Mesendoderm (in vitro differentiated cells): ENCODE measurements around the gene SCUBE1.

Experiments used
- DNase-seq: peaks from one replicate; pipeline ENCODE4 v3.0.0; 2013
- H2AK5ac ChIP-seq: 2 replicates; pipeline ENCODE4 v1.6.1; 2013; ENCODE audit warnings: low read length, inconsistent platforms
- H2BK120ac ChIP-seq: 2 replicates; pipeline ENCODE4 v1.6.1; 2013; ENCODE audit warnings: low read depth, mild to moderate bottlenecking, low read length, moderate library complexity, mixed read lengths
- H2BK15ac ChIP-seq: replicated peaks from 2 replicates; pipeline ENCODE4 v1.6.1; 2013; ENCODE audit warnings: low read depth, mild to moderate bottlenecking, moderate library complexity
- H2BK5ac ChIP-seq: 2 replicates; pipeline ENCODE4 v1.6.1; 2013; ENCODE audit warnings: low read length, inconsistent platforms
- H3K18ac ChIP-seq: 2 replicates; pipeline ENCODE4 v1.6.1; 2013; ENCODE audit warnings: mild to moderate bottlenecking, low read length, mixed read lengths
- H3K23ac ChIP-seq: one replicate; pipeline ENCODE4 v1.6.1; 2013; ENCODE audit warnings: low read length
- H3K27ac ChIP-seq: 2 replicates; pipeline ENCODE4 v1.5.1; 2013; ENCODE audit warnings: low read depth, mild to moderate bottlenecking, inconsistent platforms, low read length, moderate library complexity
- H3K27me3 ChIP-seq: 2 replicates; pipeline ENCODE4 v1.6.1; 2013; ENCODE audit warnings: low read length, control low read depth, mild to moderate bottlenecking, inconsistent platforms; ENCODE audit not compliant: insufficient read depth, poor library complexity
- H3K36me3 ChIP-seq: 2 replicates; pipeline ENCODE4 v1.6.1; 2013; ENCODE audit warnings: low read length, inconsistent platforms; ENCODE audit not compliant: control insufficient read depth, insufficient read depth
- H3K4ac ChIP-seq: one replicate; pipeline ENCODE4 v1.6.1; 2013; ENCODE audit warnings: low read depth, mild to moderate bottlenecking, low read length, moderate library complexity
- H3K4me1 ChIP-seq: 2 replicates; pipeline ENCODE4 v1.6.1; 2013; ENCODE audit warnings: low read depth, low read length, inconsistent platforms; ENCODE audit not compliant: control insufficient read depth
- H3K4me2 ChIP-seq: 2 replicates; pipeline ENCODE4 v1.6.1; 2013; ENCODE audit warnings: low read length
- H3K4me3 ChIP-seq: 2 replicates; pipeline ENCODE4 v1.5.1; 2013; ENCODE audit warnings: mild to moderate bottlenecking, low read length
- H3K56ac ChIP-seq: one replicate; pipeline ENCODE4 v1.6.1; 2013; ENCODE audit warnings: low read length
- H3K79me1 ChIP-seq: 2 replicates; pipeline ENCODE4 v1.6.1; 2013; ENCODE audit warnings: low read length, inconsistent platforms
- H3K79me2 ChIP-seq: 2 replicates; pipeline ENCODE4 v1.6.1; 2013; ENCODE audit warnings: mild to moderate bottlenecking, low read length; ENCODE audit not compliant: control insufficient read depth, insufficient read depth
- H3K9ac ChIP-seq: 2 replicates; pipeline ENCODE4 v1.6.1; 2013; ENCODE audit warnings: low read length, inconsistent platforms
- H4K5ac ChIP-seq: one replicate; pipeline ENCODE4 v1.6.1; 2013; ENCODE audit warnings: low read length
- H4K8ac ChIP-seq: one replicate; pipeline ENCODE4 v1.6.1; 2013; ENCODE audit warnings: low read depth, mild to moderate bottlenecking, control low read depth, low read length, moderate library complexity
- WGBS: extraction: QIAGEN DNeasy Blood & Tissue Kit; methylation state at CpG from one replicate; pipeline ENCODE4 v1.1.7; 2013; ENCODE audit warnings: low lambda C conversion rate, missing lambda C conversion rate; ENCODE audit not compliant: insufficient coverage; ENCODE audit errors: extremely low coverage; 5-methylcytosine and 5-hydroxymethylcytosine counted together

The SCUBE1 gene

DNA sequence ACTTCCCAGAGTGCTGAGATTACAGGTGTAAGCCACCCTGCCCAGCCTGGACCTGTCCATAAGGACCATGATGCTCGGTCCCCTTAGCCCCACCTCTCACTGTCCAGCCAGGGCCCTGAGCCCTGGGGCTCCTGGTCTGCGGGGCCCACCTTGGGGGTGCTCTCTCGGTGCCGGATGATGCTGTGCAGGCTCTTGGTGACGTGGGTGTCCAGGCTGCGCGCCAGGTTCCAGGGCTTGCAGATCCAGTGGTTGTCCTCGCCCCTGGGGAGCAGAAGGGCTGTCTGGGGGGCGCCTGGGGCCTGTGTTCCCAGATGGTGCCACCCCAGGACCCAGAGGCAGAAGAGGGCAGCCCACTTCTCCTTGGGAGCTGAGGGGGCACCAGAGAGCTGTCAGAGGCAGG, 169.6 kb downstream of the SCUBE1 start:
- no peak overlapping the region for H2BK5ac ChIP-seq
- H3K18ac ChIP-seq = no peak overlapping the region
- H3K4me2 ChIP-seq = no peak overlapping the region
- DNase-seq = no peak
- no peaks in the 10 kb centered on the region for H3K4me1 ChIP-seq
- H4K5ac ChIP-seq = no peak overlapping the region
- H4K8ac ChIP-seq = no peak overlapping the region
- no peak overlapping the region for H2AK5ac ChIP-seq
- no peak overlapping the region for H3K4me3 ChIP-seq
- H3K23ac ChIP-seq = no peak overlapping the region
- H3K36me3 ChIP-seq = peaks cover 4% of the 10 kb centered on the region
- no peaks in the 10 kb centered on the region for H3K79me1 ChIP-seq
- no peak overlapping the region for H3K4ac ChIP-seq
- no CpG with 5 or more reads among the region's 9 CpGs for WGBS
- H3K27ac ChIP-seq = no peak overlapping the region
- H3K9ac ChIP-seq = no peak overlapping the region
- H2BK120ac ChIP-seq = no peak overlapping the region
- H3K79me2 ChIP-seq = no peaks in the 10 kb centered on the region
- no peaks in the 10 kb centered on the region for H3K27me3 ChIP-seq
- H2BK15ac ChIP-seq = no peak overlapping the region
- no peak overlapping the region for H3K56ac ChIP-seq

DNA sequence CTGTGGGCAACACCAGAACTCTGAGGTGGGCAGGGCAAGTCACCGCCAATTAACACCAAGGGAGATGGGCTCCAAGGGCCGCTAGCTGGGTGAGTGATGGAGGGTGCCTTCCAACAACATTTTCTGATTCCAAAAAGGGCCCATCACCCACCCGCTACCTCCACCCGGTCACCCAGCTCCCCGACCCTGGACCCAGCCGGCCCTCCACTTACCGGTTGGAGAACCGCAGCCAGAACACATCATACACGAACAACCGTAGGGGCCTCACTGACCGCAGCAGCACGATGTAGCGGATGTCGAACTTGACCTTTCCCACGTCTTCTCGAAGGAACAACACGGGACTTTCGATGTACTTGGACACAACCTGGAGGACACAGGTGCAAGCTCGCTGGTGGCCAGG, 171.0 kb downstream of the SCUBE1 start:
- Histone ChIP-seq H3K23ac (no peak overlapping the region), H3K4ac (no peak overlapping the region), H3K36me3 (peaks cover 4% of the 10 kb centered on the region), H2BK5ac (no peak overlapping the region), H4K8ac (no peak overlapping the region), H2AK5ac (no peak overlapping the region), H2BK15ac (no peak overlapping the region), H3K27ac (no peak overlapping the region), H3K79me1 (no peaks in the 10 kb centered on the region), H3K79me2 (no peaks in the 10 kb centered on the region), H3K4me3 (no peak overlapping the region), H3K27me3 (no peaks in the 10 kb centered on the region), H4K5ac (no peak overlapping the region), H3K4me2 (no peak overlapping the region), H3K9ac (no peak overlapping the region), H3K56ac (no peak overlapping the region), H3K18ac (no peak overlapping the region), H3K4me1 (no peaks in the 10 kb centered on the region), H2BK120ac (no peak overlapping the region)
- no peak for DNase-seq
- no CpG with 5 or more reads among the region's 19 CpGs for WGBS

- no peak overlapping the region for H3K27ac ChIP-seq
- H3K9ac ChIP-seq = no peak overlapping the region
- no peak overlapping the region for H3K56ac ChIP-seq
- H3K18ac ChIP-seq = no peak overlapping the region
- H2BK5ac ChIP-seq = no peak overlapping the region
- H3K36me3 ChIP-seq = peaks cover 2% of the 10 kb centered on the region
- no peaks in the 10 kb centered on the region for H3K79me2 ChIP-seq
- no peak overlapping the region for H2BK15ac ChIP-seq
- no peaks in the 10 kb centered on the region for H3K79me1 ChIP-seq
- H3K4me1 ChIP-seq = no peaks in the 10 kb centered on the region
- H3K4me3 ChIP-seq = no peak overlapping the region
- WGBS = no CpG with 5 or more reads among the region's 12 CpGs
- no peak overlapping the region for H3K23ac ChIP-seq
- no peak overlapping the region for H2BK120ac ChIP-seq
- H2AK5ac ChIP-seq = no peak overlapping the region
- H3K4me2 ChIP-seq = no peak overlapping the region
- H4K5ac ChIP-seq = no peak overlapping the region
- no peak for DNase-seq
- H3K4ac ChIP-seq = no peak overlapping the region
- no peaks in the 10 kb centered on the region for H3K27me3 ChIP-seq
- no peak overlapping the region for H4K8ac ChIP-seq
Measured at GRCh38 chr22:43171607-43172006, 171.6 kb downstream of the SCUBE1 start.

DNA sequence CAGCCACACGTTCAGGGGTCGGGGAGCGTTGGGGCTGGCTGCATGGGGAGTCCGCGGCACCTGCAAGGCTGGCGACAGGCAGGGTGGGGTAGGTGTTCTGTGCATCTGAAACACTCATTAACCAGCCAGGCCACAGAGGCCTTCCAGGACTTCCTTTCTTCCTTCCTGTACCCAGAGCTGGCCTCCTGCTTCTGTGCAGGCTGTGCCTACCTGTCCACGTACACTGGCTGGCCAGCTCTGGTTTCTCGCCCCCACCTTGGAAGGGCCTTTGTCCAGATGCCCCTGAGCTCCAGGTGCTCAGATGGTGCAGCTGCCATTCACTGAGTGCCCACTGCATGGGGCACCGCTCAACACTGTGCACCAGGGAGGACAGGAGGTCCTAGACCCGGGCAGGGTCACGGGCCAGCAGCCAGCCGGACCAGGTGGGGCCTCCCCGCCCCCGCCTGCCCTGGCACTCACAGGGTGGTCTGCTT, 172.1 kb downstream of the SCUBE1 start:
- Histone ChIP-seq H3K9ac (no peak overlapping the region), H2BK120ac (no peak overlapping the region), H3K23ac (no peak overlapping the region), H3K18ac (no peak overlapping the region), H3K4me1 (no peaks in the 10 kb centered on the region), H3K27ac (no peak overlapping the region), H4K8ac (no peak overlapping the region), H3K4me3 (no peak overlapping the region), H3K56ac (no peak overlapping the region), H2BK5ac (no peak overlapping the region), H2BK15ac (no peak overlapping the region), H2AK5ac (no peak overlapping the region), H3K27me3 (no peaks in the 10 kb centered on the region), H3K79me1 (no peaks in the 10 kb centered on the region), H3K4me2 (no peak overlapping the region), H4K5ac (no peak overlapping the region), H3K36me3 (peaks cover 2% of the 10 kb centered on the region), H3K79me2 (no peaks in the 10 kb centered on the region), H3K4ac (no peak overlapping the region)
- whole genome bisulfite sequencing = no CpG with 5 or more reads among the region's 14 CpGs
- no peak for DNase-seq

GRCh38 chr22:43170131-43170480, 173.1 kb downstream of the SCUBE1 start:
- no peak overlapping the region for H4K5ac ChIP-seq
- no peak overlapping the region for H3K23ac ChIP-seq
- H2BK120ac ChIP-seq = no peak overlapping the region
- no peak overlapping the region for H3K18ac ChIP-seq
- no peak overlapping the region for H2BK15ac ChIP-seq
- WGBS = no CpG with 5 or more reads among the region's 9 CpGs
- H3K4me2 ChIP-seq = no peak overlapping the region
- no peak overlapping the region for H2BK5ac ChIP-seq
- no peaks in the 10 kb centered on the region for H3K79me1 ChIP-seq
- no peak for DNase-seq
- H4K8ac ChIP-seq = no peak overlapping the region
- H3K56ac ChIP-seq = no peak overlapping the region
- H3K27me3 ChIP-seq = no peaks in the 10 kb centered on the region
- peaks cover 2% of the 10 kb centered on the region for H3K36me3 ChIP-seq
- H3K4me3 ChIP-seq = no peak overlapping the region
- no peak overlapping the region for H3K9ac ChIP-seq
- no peaks in the 10 kb centered on the region for H3K79me2 ChIP-seq
- H3K4me1 ChIP-seq = no peaks in the 10 kb centered on the region
- no peak overlapping the region for H2AK5ac ChIP-seq
- no peak overlapping the region for H3K4ac ChIP-seq
- H3K27ac ChIP-seq = no peak overlapping the region

- H3K4me3 ChIP-seq = no peak overlapping the region
- H3K79me2 ChIP-seq = no peaks in the 10 kb centered on the region
- H3K79me1 ChIP-seq = no peaks in the 10 kb centered on the region
- H3K27ac ChIP-seq = no peak overlapping the region
- no peak overlapping the region for H3K4ac ChIP-seq
- H3K18ac ChIP-seq = no peak overlapping the region
- DNase-seq = no peak
- no peak overlapping the region for H4K8ac ChIP-seq
- no peak overlapping the region for H2AK5ac ChIP-seq
- H2BK5ac ChIP-seq = no peak overlapping the region
- no peak overlapping the region for H3K4me2 ChIP-seq
- H2BK15ac ChIP-seq = no peak overlapping the region
- H3K36me3 ChIP-seq = peaks cover 2% of the 10 kb centered on the region
- H2BK120ac ChIP-seq = no peak overlapping the region
- no peak overlapping the region for H3K23ac ChIP-seq
- no peak overlapping the region for H4K5ac ChIP-seq
- H3K56ac ChIP-seq = no peak overlapping the region
- H3K4me1 ChIP-seq = no peaks in the 10 kb centered on the region
- WGBS = no CpG with 5 or more reads among the region's 23 CpGs
- H3K27me3 ChIP-seq = no peaks in the 10 kb centered on the region
- no peak overlapping the region for H3K9ac ChIP-seq
Measured at GRCh38 chr22:43169310-43170130, 173.7 kb downstream of the SCUBE1 start.
